Choroid plexus epithelial cell (primary cell): ENCODE measurements around the gene PIGL.

Experiments used
- DNase-seq: peaks from one replicate; pipeline ENCODE4 v3.0.0-alpha.2; 2010; ENCODE audit warnings: low read depth
- H3K4me3 ChIP-seq: 2 replicates; pipeline ENCODE4 v1.5.1; 2011; ENCODE audit warnings: low read depth, mild to moderate bottlenecking, control low read depth, low read length, moderate library complexity
- TF ChIP-seq, protein P1 (sequence below): conservative IDR thresholded peaks from 2 replicates; pipeline ENCODE4 v1.5.1; 2011; ENCODE audit warnings: low read depth, mild to moderate bottlenecking, control low read depth, inconsistent platforms, low read length, moderate library complexity

PIGL gene

DNA sequence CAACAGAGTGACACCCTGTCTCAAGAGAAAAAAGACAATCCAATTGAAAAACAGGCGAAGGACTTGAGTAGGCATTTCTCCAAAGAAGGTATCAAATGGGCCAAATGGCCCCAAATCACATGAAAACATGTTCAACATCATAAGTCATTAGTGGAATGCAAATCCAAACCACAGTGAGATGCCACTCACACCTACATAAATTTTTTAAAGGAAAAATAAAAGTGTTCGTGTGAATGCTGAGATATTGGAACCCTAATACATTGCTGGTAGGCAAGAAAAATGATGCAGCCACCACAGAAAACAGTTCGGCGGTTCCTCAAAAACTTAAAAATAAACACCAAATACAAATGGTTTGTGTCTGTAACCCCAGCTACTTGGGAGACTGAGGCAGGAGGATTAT, 45.2 kb downstream of the PIGL start:
- no peak overlapping the region for H3K4me3 ChIP-seq
- TF ChIP-seq, protein P1, sequence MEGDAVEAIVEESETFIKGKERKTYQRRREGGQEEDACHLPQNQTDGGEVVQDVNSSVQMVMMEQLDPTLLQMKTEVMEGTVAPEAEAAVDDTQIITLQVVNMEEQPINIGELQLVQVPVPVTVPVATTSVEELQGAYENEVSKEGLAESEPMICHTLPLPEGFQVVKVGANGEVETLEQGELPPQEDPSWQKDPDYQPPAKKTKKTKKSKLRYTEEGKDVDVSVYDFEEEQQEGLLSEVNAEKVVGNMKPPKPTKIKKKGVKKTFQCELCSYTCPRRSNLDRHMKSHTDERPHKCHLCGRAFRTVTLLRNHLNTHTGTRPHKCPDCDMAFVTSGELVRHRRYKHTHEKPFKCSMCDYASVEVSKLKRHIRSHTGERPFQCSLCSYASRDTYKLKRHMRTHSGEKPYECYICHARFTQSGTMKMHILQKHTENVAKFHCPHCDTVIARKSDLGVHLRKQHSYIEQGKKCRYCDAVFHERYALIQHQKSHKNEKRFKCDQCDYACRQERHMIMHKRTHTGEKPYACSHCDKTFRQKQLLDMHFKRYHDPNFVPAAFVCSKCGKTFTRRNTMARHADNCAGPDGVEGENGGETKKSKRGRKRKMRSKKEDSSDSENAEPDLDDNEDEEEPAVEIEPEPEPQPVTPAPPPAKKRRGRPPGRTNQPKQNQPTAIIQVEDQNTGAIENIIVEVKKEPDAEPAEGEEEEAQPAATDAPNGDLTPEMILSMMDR, result no peak
- DNase-seq, result no peak

DNA sequence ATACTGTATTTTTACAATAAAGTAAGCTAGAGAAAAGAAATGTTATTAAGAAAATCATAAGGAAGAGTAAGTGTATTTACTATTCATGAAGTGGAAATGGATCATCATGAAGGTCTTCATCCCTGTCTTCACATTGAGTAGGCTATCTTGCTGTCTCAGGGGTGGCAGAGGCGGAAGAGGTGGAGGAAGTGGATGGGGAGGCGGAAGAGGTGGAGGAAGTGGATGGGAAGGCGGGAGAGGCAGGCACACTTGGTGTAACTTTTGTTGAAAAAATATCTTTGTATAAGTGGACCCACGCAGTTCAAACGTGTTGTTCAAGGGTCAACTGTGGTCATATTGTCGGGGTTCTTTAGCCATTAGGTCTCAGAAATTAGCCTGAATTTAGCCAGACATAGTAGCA, 50.2 kb downstream of the PIGL start:
- TF ChIP-seq, protein P1, result no peak
- DNase-seq, result no peak
- no peak overlapping the region for H3K4me3 ChIP-seq

DNA sequence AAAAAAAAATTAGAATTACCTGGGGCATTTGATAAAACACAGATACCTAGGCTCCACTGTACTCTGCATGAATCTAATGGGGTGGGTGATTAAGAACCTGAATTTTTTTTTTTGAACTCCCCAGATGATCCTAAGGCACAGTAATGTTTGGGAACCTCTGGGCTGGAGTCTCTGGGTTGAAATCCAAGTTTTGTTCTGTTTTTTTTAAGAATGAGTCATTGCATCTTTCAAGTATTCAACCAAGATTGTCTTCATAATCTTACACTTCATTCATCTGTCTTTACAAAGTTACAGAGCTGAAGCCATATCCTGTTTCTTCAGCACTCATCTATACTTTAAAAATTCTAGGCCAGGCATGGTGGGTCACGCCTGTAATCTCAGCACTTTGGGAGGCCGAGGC, 52.6 kb downstream of the PIGL start:
- TF ChIP-seq, protein P1, result no peak
- H3K4me3 ChIP-seq, result no peak overlapping the region
- DNase-seq, result peak; percentile 57

DNA sequence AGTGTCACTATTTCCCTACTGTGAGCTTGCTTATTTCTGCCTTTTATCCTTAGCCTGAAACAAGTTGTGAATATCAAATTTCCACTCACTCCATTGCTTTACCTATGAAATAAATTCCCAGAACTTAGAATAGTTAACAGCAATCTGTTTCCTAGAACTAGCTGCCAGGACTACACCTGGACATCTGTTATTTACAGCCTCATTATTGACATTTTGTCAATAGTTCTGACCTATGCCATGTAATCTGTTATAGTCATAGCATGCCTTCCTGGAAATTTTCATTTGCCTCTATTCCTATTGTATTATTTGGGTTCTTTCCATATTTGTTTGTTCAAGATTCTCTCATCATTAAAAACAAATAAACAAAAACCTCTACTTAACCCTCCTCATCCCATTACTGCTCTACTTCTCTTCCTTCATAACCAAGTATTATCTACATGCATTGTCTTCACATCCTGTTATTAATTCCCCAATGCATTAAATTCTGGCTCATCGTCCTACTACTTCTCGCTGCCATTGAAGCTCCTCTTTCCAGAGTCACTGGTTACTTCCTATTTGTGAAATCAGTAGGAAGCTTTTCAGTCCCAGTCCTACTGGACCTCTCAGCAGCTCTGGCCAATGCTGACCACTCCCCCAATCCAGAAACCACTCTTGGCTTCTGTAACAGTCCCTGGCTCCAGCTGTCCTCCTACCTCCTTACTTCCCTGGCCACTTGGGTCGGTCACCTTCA, 55.3 kb downstream of the PIGL start:
- TF ChIP-seq, protein P1, result no peak
- DNase-seq, result no peak
- no peak overlapping the region for H3K4me3 ChIP-seq

DNA sequence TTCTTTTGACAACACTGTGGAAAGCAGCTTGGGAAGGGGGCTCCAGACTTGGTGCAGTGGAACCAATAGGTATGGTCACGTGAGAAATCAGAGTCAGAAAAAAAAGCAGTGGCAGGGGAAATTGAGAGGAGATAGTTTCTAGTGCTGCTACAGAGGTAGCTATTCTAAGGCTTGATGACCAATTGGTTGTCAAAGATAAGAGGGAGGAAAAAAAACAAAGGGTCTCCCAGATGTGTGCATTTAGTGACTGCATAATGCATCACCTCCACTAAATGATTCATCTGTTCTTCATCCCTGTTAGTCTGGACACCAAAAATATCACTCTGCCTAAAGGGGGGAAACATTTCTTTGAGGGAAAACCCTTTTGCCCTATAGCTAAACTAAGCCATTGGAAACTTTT, 56.5 kb downstream of the PIGL start:
- no peak for DNase-seq
- no peak overlapping the region for H3K4me3 ChIP-seq
- TF ChIP-seq, protein P1, result no peak

DNA sequence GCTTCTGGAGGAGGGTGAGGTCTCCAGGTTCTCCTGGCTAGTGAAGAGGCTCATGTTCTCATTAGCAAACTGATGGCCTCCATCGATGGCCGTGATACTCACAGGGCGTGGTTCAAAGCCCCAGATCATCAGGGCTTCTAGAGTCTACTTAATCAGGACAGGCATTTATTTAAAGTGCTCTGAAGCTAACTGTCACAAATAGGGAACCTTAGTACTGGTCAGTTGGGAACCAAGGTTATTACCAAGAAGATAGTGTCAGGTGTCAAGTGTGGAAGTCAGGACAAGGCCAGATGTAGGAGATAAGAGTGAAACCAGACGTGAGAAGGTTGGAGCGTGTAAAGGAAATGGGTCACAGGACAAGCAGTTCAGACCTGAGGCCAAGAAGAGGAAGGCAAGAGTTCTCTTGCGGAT, 56.9 kb downstream of the PIGL start:
- TF ChIP-seq, protein P1, result no peak
- no peak overlapping the region for H3K4me3 ChIP-seq
- no peak for DNase-seq

DNA sequence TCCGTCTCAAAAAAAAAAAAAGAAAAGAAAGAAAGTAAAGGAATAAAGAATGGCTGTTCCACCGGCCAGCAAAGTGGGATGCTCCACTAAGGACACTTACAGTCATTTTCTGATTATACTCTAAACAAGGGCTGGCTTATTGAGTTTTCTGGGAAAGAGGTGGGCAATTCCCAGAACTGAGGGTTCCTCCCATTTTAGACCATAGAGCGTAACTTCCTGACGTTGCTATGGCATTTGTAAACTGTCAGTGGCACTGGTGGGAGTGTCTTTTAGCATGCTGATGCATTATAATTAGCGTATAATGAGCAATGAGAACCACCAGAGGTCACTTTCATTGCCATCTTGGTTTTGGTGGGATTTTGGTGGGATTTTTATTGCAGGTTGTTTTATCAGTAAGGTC, 58.0 kb downstream of the PIGL start:
- DNase-seq, result no peak
- no peak overlapping the region for H3K4me3 ChIP-seq
- TF ChIP-seq, protein P1, result no peak
